ENCODE data around the gene VPS13D. TPM values are rescaled to one million over a fixed set of nuclear protein-coding genes. Genes with fewer than 3 reads are reported as not detected.

Gene VPS13D
- total and polyA plus RNA-seq, 2 of the 4 experiments (the other 2 are of a cell fraction) = 9.0 to 16.3 TPM

DNA sequence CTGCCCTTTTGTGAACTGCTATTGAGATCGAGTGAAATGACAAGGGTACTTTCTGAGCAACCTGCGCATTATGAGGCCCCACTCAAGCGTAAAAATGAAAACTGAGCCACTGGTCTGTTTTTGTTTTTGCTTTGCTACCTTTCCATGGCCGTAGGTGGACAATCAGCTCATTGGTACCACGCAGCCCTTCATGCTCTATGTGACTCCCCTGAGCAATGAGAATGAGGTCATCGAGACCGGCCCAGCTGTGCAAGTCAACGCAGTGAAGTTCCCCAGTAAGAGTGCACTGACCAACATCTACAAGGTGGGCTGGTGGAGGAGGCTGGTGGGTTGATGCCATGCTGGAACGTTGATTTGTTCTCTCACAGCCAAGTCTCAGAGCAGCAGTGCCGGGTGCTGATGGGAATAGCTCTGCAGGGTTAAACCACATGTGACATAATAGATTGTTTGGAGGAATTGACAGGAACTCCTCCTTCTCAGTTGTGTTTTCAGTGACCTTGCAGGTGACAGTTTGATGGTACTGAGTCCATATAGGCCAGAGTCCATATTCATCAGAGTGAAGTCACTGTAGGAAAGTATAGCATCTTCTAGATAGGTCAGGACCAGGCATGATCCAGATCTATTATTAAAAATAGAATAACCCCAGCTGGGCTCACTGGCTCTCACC lies 170.3 kb downstream of the VPS13D start:
- Histone ChIP-seq H4K20me1 (ENCODE audit: insufficient read depth, low read length) (no peaks in the 10 kb centered on the region), H3K4ac (ENCODE audit: low read depth, low read length) (no peak overlapping the region), H2AK5ac (ENCODE audit: low read depth, low read length) (no peak overlapping the region), H4K91ac (ENCODE audit: insufficient read depth, low read depth, low read length) (no peak overlapping the region), H2BK15ac (ENCODE audit: low read depth, low read length) (no peak overlapping the region), H3K4me3 (ENCODE audit: insufficient read depth, low read depth, low read length) (no peak overlapping the region), H3K9me1 (ENCODE audit: insufficient read depth, low read length) (peaks cover 6% of the 10 kb centered on the region), H3K36me3 (ENCODE audit: control insufficient read depth, insufficient read depth, low read length) (peaks cover 18% of the 10 kb centered on the region), H2BK120ac (ENCODE audit: low read depth, low read length) (no peak overlapping the region), H3K4me1 (ENCODE audit: control insufficient read depth, insufficient read depth, low read length) (peaks cover 8% of the 10 kb centered on the region), H2BK5ac (ENCODE audit: low read depth, low read length, poor library complexity, severe bottlenecking) (no peak overlapping the region), H3K79me1 (ENCODE audit: low read depth in 1 of 2, low read length in 2 of 2) (no peaks in the 10 kb centered on the region), H3K4me2 (ENCODE audit: low read depth, low read length) (no peak overlapping the region), H3K27me3 (ENCODE audit: control insufficient read depth, insufficient read depth, low read length) (no peaks in the 10 kb centered on the region), H2AK9ac (replicated peaks; ENCODE audit: low read depth, low read length, poor library complexity) (no peak overlapping the region), H2AFZ (replicated peaks; ENCODE audit: low read length, poor library complexity) (no peak overlapping the region), H3K23ac (ENCODE audit: low read depth, low read length) (no peak overlapping the region), H3K18ac (ENCODE audit: low read depth, low read length) (no peak overlapping the region), H4K8ac (ENCODE audit: low read depth in 2 of 2, low read length in 2 of 2) (no peak overlapping the region), H3K9ac (ENCODE audit: low read depth, low read length) (no peak overlapping the region), H3K14ac (replicated peaks; ENCODE audit: low read depth, low read length) (no peak overlapping the region), H2BK20ac (ENCODE audit: low read depth, low read length) (no peak overlapping the region), H3K56ac (ENCODE audit: extremely low read depth, insufficient read depth, low read length) (no peak overlapping the region), H3K27ac (ENCODE audit: insufficient read depth, low read length) (no peak overlapping the region), H3K9me3 (ENCODE audit: control insufficient read depth, insufficient read depth, low read length) (no peaks in the 10 kb centered on the region), H4K5ac (ENCODE audit: low read depth, low read length) (no peak overlapping the region)
- BruUV-seq (replicated peaks) = no TSS peak
- dilution Hi-C loops (cut with HindIII; ENCODE audit: low sequenced_read_pairs, unreplicated experiment) (no loop called here), in situ Hi-C loops (cut with MboI; ENCODE audit: low sequenced_read_pairs) (loop anchor here (25.0 kb wide), 1 partner anchor 212 kb away; the partner anchor contains the start of gene DHRS3), intact Hi-C loops (cut with micrococcal nuclease) (no loop called here)
- DNase-seq (no peak), ATAC-seq (ENCODE audit: low read depth) (no peak)
- POLR2A ChIA-PET (ENCODE audit: unreplicated experiment) = no interaction called here
- CTCF ChIA-PET = no interaction called here
- WGBS, 2 experiments (ENCODE audit: extremely low coverage in 2 of 2, insufficient read length in 1 of 2) = 81% methylated on average over 5 of the region's 10 CpGs; no CpG with 5 or more reads in 1 of the 2 experiments
- no peak for TF ChIP-seq POLR2A (IDR thresholded peaks at IDR 0.05; ENCODE audit: low read depth, low read length)
- TF ChIP-seq RCOR1 (IDR thresholded peaks at IDR 0.05; ENCODE audit: insufficient replicate concordance, low read length) = no peak
- no peak for TF ChIP-seq RFX5 (IDR thresholded peaks at IDR 0.05; ENCODE audit: low read depth, low read length)
- no peak for TF ChIP-seq CHD1 (IDR thresholded peaks at IDR 0.05; ENCODE audit: low read depth, low read length)
- TF ChIP-seq NFE2L2 (IDR thresholded peaks at IDR 0.05; ENCODE audit: low read depth, low read length) = no peak
- no peak for TF ChIP-seq USF2 (IDR thresholded peaks at IDR 0.05; ENCODE audit: low read depth, low read length)
